ENCODE results near the gene SP3.
"Not testable (repeated sequence)": the region's sequence is repeated elsewhere in the genome, so short reads cannot be mapped to it uniquely, and the experiment has no call there.

SP3 gene

GRCh38 chr2:173940208-173941020 lies 24.8 kb downstream of the SP3 start:
- no peak for DNase-seq

GRCh38 chr2:173938700-173939384 lies 26.3 kb downstream of the SP3 start:
- DNase-seq = no peak

GRCh38 chr2:173935305-173935704 lies 29.9 kb downstream of the SP3 start:
- no peak for DNase-seq

- no peak for DNase-seq
Observed at GRCh38 chr2:173934895-173935294, 30.3 kb downstream of the SP3 start.

- no peak for DNase-seq
Observed at GRCh38 chr2:173931751-173932150, 33.4 kb downstream of the SP3 start.

GRCh38 chr2:173929441-173929840 lies 35.7 kb downstream of the SP3 start:
- DNase-seq = no peak

- no peak for DNase-seq
Observed at GRCh38 chr2:173926875-173927274, 38.3 kb downstream of the SP3 start.

- DNase-seq = no peak
Observed at GRCh38 chr2:173924285-173924684, 40.9 kb downstream of the SP3 start.

- no peak for DNase-seq
Observed at GRCh38 chr2:173922760-173923159, 42.4 kb downstream of the SP3 start.

GRCh38 chr2:173922068-173922467 lies 43.1 kb downstream of the SP3 start:
- no peak for DNase-seq

- DNase-seq = no peak
Observed at GRCh38 chr2:173914055-173914927, 50.9 kb downstream of the SP3 start.

GRCh38 chr2:173909846-173910245 lies 55.3 kb downstream of the SP3 start:
- DNase-seq = no peak

- DNase-seq = no peak
Observed at GRCh38 chr2:173906626-173907025, 58.5 kb downstream of the SP3 start.

GRCh38 chr2:173903601-173904394 lies 61.4 kb downstream of the SP3 start:
- no peak for DNase-seq

GRCh38 chr2:173898996-173899395 lies 66.2 kb downstream of the SP3 start:
- no peak for DNase-seq

GRCh38 chr2:173898178-173898668 lies 67.0 kb downstream of the SP3 start:
- no peak for DNase-seq

GRCh38 chr2:173896755-173897154 lies 68.4 kb downstream of the SP3 start:
- DNase-seq = no peak

- DNase-seq = no peak
Observed at GRCh38 chr2:173892341-173892740, 72.8 kb downstream of the SP3 start.

- DNase-seq = no peak
Observed at GRCh38 chr2:173891315-173892037, 73.7 kb downstream of the SP3 start.

- DNase-seq = not testable (repeated sequence)
Observed at GRCh38 chr2:173889464-173889863, 75.7 kb downstream of the SP3 start.

GRCh38 chr2:173886613-173887012 lies 78.6 kb downstream of the SP3 start:
- no peak for DNase-seq

Measured in stimulated activated naive CD4-positive, alpha-beta T cell (primary cell).